HCT116 (cell line): ENCODE results near the gene SLC25A17. TPM values are rescaled to one million over a fixed set of nuclear protein-coding genes. Genes with fewer than 3 reads are reported as not detected.

Experiments
- ATAC-seq: fragments of 200-7000 bp; cut with Tn5 transposase; 2 replicates; pipeline ENCODE4 v1.9.1; 2020; ENCODE audit warnings: mild to moderate bottlenecking, moderate library complexity
- BruUV-seq: library from RNA; stranded (reverse); fragments of 400-500 nt; replicated peaks from 2 replicates; lab custom pipeline; 2021; lab: Mats Ljungman, UMichigan
- CTCF ChIA-PET: fragments of 300-600 bp; sonication (Branson Sonifier 250); formaldehyde crosslinking; loops from one replicate; lab custom pipeline; 2021; ENCODE audit warnings: antibody characterized with exemption; lab: Charles Lee
- POLR2A ChIA-PET: fragments of 300-600, 350-600 bp; sonication (Branson Sonifier 250); formaldehyde crosslinking; loops from one replicate; lab custom pipeline; 2021; ENCODE audit warnings: antibody characterized with exemption; lab: Charles Lee
- RAD21 ChIA-PET, 2 experiments: fragments of 300-600 bp; sonication (Branson Sonifier 250); formaldehyde crosslinking; loops; one replicate each; lab custom pipeline; 2023; ENCODE audit warnings: low total read pairs in 2 of 2; ENCODE audit not compliant: uncharacterized antibody in 2 of 2, unreplicated experiment in 2 of 2, low non-redundant PET in 1 of 2; lab: Charles Lee
- DNase-seq: peaks from one replicate; pipeline ENCODE4 v3.0.0-alpha.2; 2010; ENCODE audit warnings: low read depth, low spot score
- H2AFZ ChIP-seq: fragments of 200-600 bp; shearing (Covaris generic), sonication (generic); 2 replicates; pipeline ENCODE4 v1.6.1; 2017; ENCODE audit warnings: low read depth, mixed run types, mixed read lengths, antibody characterized with exemption, low read length; ENCODE audit not compliant: poor library complexity, severe bottlenecking
- H3K27ac ChIP-seq: 2 replicates; pipeline ENCODE4 v1.5.1; 2012; ENCODE audit warnings: low read depth, low read length
- H3K27me3 ChIP-seq: fragments of 200-600 bp; sonication (generic); 2 replicates; pipeline ENCODE4 v1.6.1; 2016; ENCODE audit warnings: mixed run types, low read length, mixed read lengths; ENCODE audit not compliant: insufficient read depth
- H3K36me3 ChIP-seq, 2 experiments: fragments of 200-500 bp in 1 of 2; fragments of 200-600 bp in 1 of 2; sonication (Bioruptor generic) in 1 of 2; sonication (generic) in 1 of 2; 2 replicates each; pipeline versions ENCODE4 v1.5.1 to v1.6.1; 2014 to 2016; ENCODE audit warnings: low read length in 2 of 2, inconsistent platforms in 1 of 2, mixed read lengths in 1 of 2, mixed run types in 1 of 2; ENCODE audit not compliant: insufficient read depth in 2 of 2, control insufficient read depth in 1 of 2
- H3K4me1 ChIP-seq, 2 experiments: fragments of 200-600 bp in 1 of 2; sonication (generic) in 1 of 2; 2 replicates each; pipeline versions ENCODE4 v1.5.1 to v1.6.1; 2012 to 2017; ENCODE audit warnings: low read length in 2 of 2, inconsistent platforms in 1 of 2, mild to moderate bottlenecking in 1 of 2, mixed read lengths in 1 of 2, mixed run types in 1 of 2, moderate library complexity in 1 of 2; ENCODE audit not compliant: insufficient read depth in 2 of 2, control insufficient read depth in 1 of 2
- H3K4me2 ChIP-seq: fragments of 200-600 bp; sonication (generic); 2 replicates; pipeline ENCODE4 v1.6.1; 2017; ENCODE audit warnings: mixed run types, low read length, mixed read lengths
- H3K4me3 ChIP-seq, 2 experiments: fragments of 200-600 bp in 1 of 2; sonication (generic) in 1 of 2; replicated peaks in 1 of 2; 2 replicates each; pipeline ENCODE4 v1.5.1; 2011 to 2016; ENCODE audit warnings: low read length in 2 of 2, control low read depth in 1 of 2, low read depth in 1 of 2, mild to moderate bottlenecking in 1 of 2, mixed read lengths in 1 of 2, mixed run types in 1 of 2
- H3K79me2 ChIP-seq: fragments of 200-600 bp; sonication (generic); 2 replicates; pipeline ENCODE4 v1.6.1; 2017; ENCODE audit warnings: mild to moderate bottlenecking, mixed run types, low read length, moderate library complexity, mixed read lengths; ENCODE audit not compliant: insufficient read depth
- H3K9ac ChIP-seq: fragments of 200-600 bp; sonication (generic); 2 replicates; pipeline ENCODE4 v1.6.1; 2016; ENCODE audit warnings: low read length, mixed read lengths
- H3K9me2 ChIP-seq: fragments of 200-600 bp; sonication (generic), shearing (Covaris generic); 2 replicates; pipeline ENCODE4 v1.6.1; 2017; ENCODE audit warnings: mixed run types, mild to moderate bottlenecking, moderate library complexity; ENCODE audit not compliant: insufficient read depth
- H3K9me3 ChIP-seq, 2 experiments: fragments of 200-500 bp in 1 of 2; fragments of 200-600 bp in 1 of 2; sonication (Bioruptor generic) in 1 of 2; sonication (generic) in 1 of 2; 2 replicates each; pipeline ENCODE4 v1.6.1; 2014 to 2017; ENCODE audit warnings: low read length in 2 of 2, mixed read lengths in 2 of 2, inconsistent platforms in 1 of 2, low read depth in 1 of 2, mild to moderate bottlenecking in 1 of 2, mixed run types in 1 of 2, moderate library complexity in 1 of 2; ENCODE audit not compliant: control insufficient read depth in 1 of 2, insufficient read depth in 1 of 2
- H4K20me1 ChIP-seq: fragments of 200-600 bp; sonication (generic), shearing (Covaris generic); 2 replicates; pipeline ENCODE4 v1.6.1; 2017; ENCODE audit warnings: mixed run types, mild to moderate bottlenecking, moderate library complexity; ENCODE audit not compliant: insufficient read depth
- CEBPB ChIP-seq: IDR thresholded peaks from 2 replicates; pipeline ENCODE4 v1.6.1; 2012; ENCODE audit warnings: low read depth
- EZH2phosphoT487 ChIP-seq: fragments of 200-600 bp; IDR thresholded peaks from 2 replicates; pipeline ENCODE4 v1.6.1; 2018; ENCODE audit warnings: antibody characterized with exemption, borderline replicate concordance
- FOSL1 ChIP-seq: IDR thresholded peaks from 2 replicates; pipeline ENCODE4 v1.6.1; 2012; ENCODE audit warnings: low read depth
- JUND ChIP-seq: IDR thresholded peaks from 2 replicates; pipeline ENCODE4 v1.6.1; 2012
- POLR2AphosphoS5 ChIP-seq: IDR thresholded peaks from 2 replicates; pipeline ENCODE4 v1.6.1; 2011; ENCODE audit warnings: mild to moderate bottlenecking, low read depth, low read length, moderate library complexity
- TCF7L2 ChIP-seq: IDR thresholded peaks from 2 replicates; pipeline ENCODE4 v1.7.0; 2011; ENCODE audit warnings: borderline replicate concordance, inconsistent platforms; ENCODE audit not compliant: insufficient read depth, insufficient read length; ENCODE audit errors: extremely low read depth
- intact Hi-C: fragments of 100-400 bp; cut with micrococcal nuclease; formaldehyde crosslinking; loops from 2 replicates; pipeline ENCODE4 v1.10.0; 2022
- total RNA-seq: library from RNA; stranded (reverse); gene quantifications from one replicate; pipeline ENCODE4 v1.2.1, GENCODE V29; 2021; ENCODE audit not compliant: unreplicated experiment
- TF ChIP-seq, protein P1 (sequence below): IDR thresholded peaks from 2 replicates; pipeline ENCODE4 v1.6.1; 2011; ENCODE audit warnings: mild to moderate bottlenecking, low read length, moderate library complexity; ENCODE audit not compliant: insufficient replicate concordance; ENCODE audit errors: extremely low read depth
- TF ChIP-seq, protein P2 (sequence below): IDR thresholded peaks from 2 replicates; pipeline ENCODE4 v1.6.1; 2012
- TF ChIP-seq, protein P3 (sequence below): IDR thresholded peaks from 2 replicates; pipeline ENCODE4 v1.6.1; 2012

Gene SLC25A17
- total RNA-seq, 1 experiment from 2014 or later, result 16.6 TPM

DNA sequence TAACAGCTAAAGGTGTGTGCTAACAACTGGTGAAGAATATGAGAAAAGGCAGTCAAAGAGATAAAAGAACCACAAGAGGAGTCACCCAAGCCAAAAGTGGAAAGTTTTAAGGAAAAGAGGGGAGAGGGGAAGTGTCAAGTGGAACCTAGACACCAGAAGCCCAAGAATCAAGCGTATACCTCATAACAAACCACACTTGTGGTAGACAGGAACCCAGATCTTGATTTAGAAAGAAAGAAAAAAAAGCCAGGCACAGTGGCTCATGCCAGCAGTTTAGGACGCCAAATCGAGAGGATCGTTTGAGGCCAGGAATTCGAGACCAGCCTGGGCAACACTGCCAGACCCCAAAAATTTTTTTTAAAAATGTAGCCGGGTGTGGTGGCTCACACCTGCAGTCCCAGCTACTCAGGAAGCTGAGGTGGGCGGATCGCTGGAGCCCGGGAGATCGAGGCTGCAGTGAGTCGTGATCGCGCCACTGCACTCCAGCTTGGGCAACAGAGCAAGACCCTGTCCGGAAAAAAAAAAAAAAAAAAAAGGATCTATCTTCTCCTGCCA is 877 bp downstream of the SLC25A17 start:
- CTCF ChIA-PET, result no interaction called here
- RAD21 ChIA-PET, result no interaction called here
- no TSS peak for BruUV-seq
- H3K4me1 ChIP-seq, result peaks cover 8 to 25% of the 10 kb centered on the region in 2 experiments; a peak in 3 of 4 replicates
- H3K27ac ChIP-seq, result peak overlapping the region; percentile 70
- no peaks in the 10 kb centered on the region for H3K9me2 ChIP-seq
- H4K20me1 ChIP-seq, result no peaks in the 10 kb centered on the region
- peaks cover 0 to under 1% of the 10 kb centered on the region in 2 experiments; a peak in 2 of 4 replicates for H3K36me3 ChIP-seq
- ATAC-seq (no peak), DNase-seq (no peak)
- H2AFZ ChIP-seq, result no peak overlapping the region
- H3K9ac ChIP-seq, result peak overlapping the region; percentile 89
- peak overlapping the region; percentile 87 to 92 for H3K4me3 ChIP-seq
- POLR2A ChIA-PET, result interaction anchor here (1.0 kb wide), 1 partner anchor 166 kb away, joined by 4 read pairs; no protein-coding TSS in a partner anchor
- no peaks in the 10 kb centered on the region for H3K27me3 ChIP-seq
- TF ChIP-seq FOSL1 (no peak), POLR2AphosphoS5 (no peak), JUND (no peak), CEBPB (no peak), TCF7L2 (no peak), EZH2phosphoT487 (no peak)
- TF ChIP-seq, protein P1, sequence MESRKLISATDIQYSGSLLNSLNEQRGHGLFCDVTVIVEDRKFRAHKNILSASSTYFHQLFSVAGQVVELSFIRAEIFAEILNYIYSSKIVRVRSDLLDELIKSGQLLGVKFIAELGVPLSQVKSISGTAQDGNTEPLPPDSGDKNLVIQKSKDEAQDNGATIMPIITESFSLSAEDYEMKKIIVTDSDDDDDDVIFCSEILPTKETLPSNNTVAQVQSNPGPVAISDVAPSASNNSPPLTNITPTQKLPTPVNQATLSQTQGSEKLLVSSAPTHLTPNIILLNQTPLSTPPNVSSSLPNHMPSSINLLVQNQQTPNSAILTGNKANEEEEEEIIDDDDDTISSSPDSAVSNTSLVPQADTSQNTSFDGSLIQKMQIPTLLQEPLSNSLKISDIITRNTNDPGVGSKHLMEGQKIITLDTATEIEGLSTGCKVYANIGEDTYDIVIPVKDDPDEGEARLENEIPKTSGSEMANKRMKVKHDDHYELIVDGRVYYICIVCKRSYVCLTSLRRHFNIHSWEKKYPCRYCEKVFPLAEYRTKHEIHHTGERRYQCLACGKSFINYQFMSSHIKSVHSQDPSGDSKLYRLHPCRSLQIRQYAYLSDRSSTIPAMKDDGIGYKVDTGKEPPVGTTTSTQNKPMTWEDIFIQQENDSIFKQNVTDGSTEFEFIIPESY, result no peak
- TF ChIP-seq, protein P2, sequence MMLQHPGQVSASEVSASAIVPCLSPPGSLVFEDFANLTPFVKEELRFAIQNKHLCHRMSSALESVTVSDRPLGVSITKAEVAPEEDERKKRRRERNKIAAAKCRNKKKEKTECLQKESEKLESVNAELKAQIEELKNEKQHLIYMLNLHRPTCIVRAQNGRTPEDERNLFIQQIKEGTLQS, result no peak
- TF ChIP-seq, protein P3, sequence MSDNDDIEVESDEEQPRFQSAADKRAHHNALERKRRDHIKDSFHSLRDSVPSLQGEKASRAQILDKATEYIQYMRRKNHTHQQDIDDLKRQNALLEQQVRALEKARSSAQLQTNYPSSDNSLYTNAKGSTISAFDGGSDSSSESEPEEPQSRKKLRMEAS, result no peak
- no peaks in the 10 kb centered on the region for H3K9me3 ChIP-seq
- peaks cover 49% of the 10 kb centered on the region for H3K79me2 ChIP-seq
- intact Hi-C loops, result no loop called here
- peak overlapping the region; percentile 92 for H3K4me2 ChIP-seq
